DND-41 (cell line): ENCODE measurements around the gene PTPRC.

Experiments
- ATAC-seq: fragments of 200-7000 bp; cut with Tn5 transposase; 3 replicates; pipeline ENCODE4 v1.9.1; 2021; ENCODE audit warnings: low read depth; ENCODE audit not compliant: insufficient read depth
- DNase-seq: peaks from one replicate; pipeline ENCODE4 v3.0.0-alpha.2; 2020
- H2AFZ ChIP-seq: 2 replicates; pipeline ENCODE4 v1.6.0; 2012; ENCODE audit warnings: low read depth, low read length
- H3K27ac ChIP-seq: 2 replicates; pipeline ENCODE4 v1.5.1; 2012; ENCODE audit warnings: low read length, inconsistent platforms
- H3K27me3 ChIP-seq: fragments of 200-600 bp; sonication (generic); 2 replicates; pipeline ENCODE4 v1.6.0; 2012; ENCODE audit warnings: low read length, mild to moderate bottlenecking, inconsistent platforms; ENCODE audit not compliant: insufficient read depth, poor library complexity
- H3K36me3 ChIP-seq: 2 replicates; pipeline ENCODE4 v1.5.1; 2012; ENCODE audit warnings: low read length, inconsistent platforms; ENCODE audit not compliant: insufficient read depth
- H3K4me1 ChIP-seq: 2 replicates; pipeline ENCODE4 v1.5.1; 2012; ENCODE audit warnings: mild to moderate bottlenecking, low read length; ENCODE audit not compliant: insufficient read depth
- H3K4me2 ChIP-seq: 2 replicates; pipeline ENCODE4 v1.6.0; 2012; ENCODE audit warnings: mild to moderate bottlenecking, moderate library complexity, low read length, inconsistent platforms; ENCODE audit not compliant: insufficient read depth
- H3K4me3 ChIP-seq, 2 experiments: fragments of 200-600 bp in 1 of 2; shearing (Covaris generic) in 1 of 2; 2 replicates each; pipeline ENCODE4 v1.5.1; 2012 to 2016; ENCODE audit warnings: inconsistent platforms in 2 of 2, low read length in 2 of 2, mild to moderate bottlenecking in 2 of 2, low read depth in 1 of 2, moderate library complexity in 1 of 2
- H3K79me2 ChIP-seq: 2 replicates; pipeline ENCODE4 v1.6.0; 2012; ENCODE audit warnings: low read length, inconsistent platforms; ENCODE audit not compliant: insufficient read depth
- H3K9ac ChIP-seq: 2 replicates; pipeline ENCODE4 v1.6.0; 2012; ENCODE audit warnings: low read depth, mild to moderate bottlenecking, inconsistent platforms, low read length, moderate library complexity
- H3K9me3 ChIP-seq: 2 replicates; pipeline ENCODE4 v1.5.1; 2012; ENCODE audit warnings: low read length, moderate library complexity, mild to moderate bottlenecking, inconsistent platforms; ENCODE audit not compliant: insufficient read depth, severe bottlenecking
- H4K20me1 ChIP-seq: 2 replicates; pipeline ENCODE4 v1.6.0; 2012; ENCODE audit warnings: low read length; ENCODE audit not compliant: insufficient read depth
- CTCF ChIP-seq: IDR thresholded peaks from 2 replicates; pipeline ENCODE4 v1.5.1; 2012; ENCODE audit warnings: borderline replicate concordance, low read length, moderate library complexity, mild to moderate bottlenecking; ENCODE audit not compliant: poor library complexity, severe bottlenecking; ENCODE audit errors: extremely low read depth
- EZH2 ChIP-seq: IDR thresholded peaks from 3 replicates; pipeline ENCODE4 v1.6.1; 2012; ENCODE audit warnings: borderline replicate concordance, low read depth, mild to moderate bottlenecking, moderate library complexity, low read length, inconsistent platforms; ENCODE audit not compliant: severe bottlenecking

Gene PTPRC

GRCh38 chr1:198649232-198649967 is 10.6 kb downstream of the PTPRC start:
- H4K20me1 ChIP-seq, result no peaks in the 10 kb centered on the region
- H3K9ac ChIP-seq, result no peak overlapping the region
- H3K4me2 ChIP-seq, result no peak overlapping the region
- H3K4me3 ChIP-seq, result no peak overlapping the region
- no peak overlapping the region for H3K27ac ChIP-seq
- no peaks in the 10 kb centered on the region for H3K9me3 ChIP-seq
- 0 out of 2 replicates have a peak, but pooled peaks cover 4% of the 10 kb centered on the region for H3K36me3 ChIP-seq
- H3K79me2 ChIP-seq, result peaks cover 88% of the 10 kb centered on the region
- no peak for ATAC-seq
- TF ChIP-seq CTCF (no peak), EZH2 (no peak)
- peaks cover 60% of the 10 kb centered on the region for H3K4me1 ChIP-seq
- H2AFZ ChIP-seq, result no peak overlapping the region
- DNase-seq, result no peak
- H3K27me3 ChIP-seq, result no peaks in the 10 kb centered on the region

- no peak overlapping the region for H3K4me3 ChIP-seq
- H3K27ac ChIP-seq, result 0 out of 2 replicates have a peak overlapping the region, but pooled peaks have one; percentile 5
- no peaks in the 10 kb centered on the region for H3K9me3 ChIP-seq
- TF ChIP-seq EZH2 (no peak), CTCF (no peak)
- no peak overlapping the region for H3K9ac ChIP-seq
- peaks cover 87% of the 10 kb centered on the region for H3K79me2 ChIP-seq
- ATAC-seq (no peak), DNase-seq (no peak)
- no peaks in the 10 kb centered on the region for H3K27me3 ChIP-seq
- 0 out of 2 replicates have a peak, but pooled peaks cover 4% of the 10 kb centered on the region for H3K36me3 ChIP-seq
- no peaks in the 10 kb centered on the region for H4K20me1 ChIP-seq
- H3K4me2 ChIP-seq, result no peak overlapping the region
- H2AFZ ChIP-seq, result no peak overlapping the region
- peaks cover 65% of the 10 kb centered on the region for H3K4me1 ChIP-seq
These were observed 11.1 kb downstream of the PTPRC start for GRCh38 chr1:198649968-198650338.

- Histone ChIP-seq H3K4me3 (no peak overlapping the region), H3K4me1 (peaks cover 70% of the 10 kb centered on the region), H3K79me2 (peaks cover 86% of the 10 kb centered on the region), H3K9ac (no peak overlapping the region), H3K27ac (no peak overlapping the region), H4K20me1 (no peaks in the 10 kb centered on the region), H3K4me2 (no peak overlapping the region), H3K9me3 (no peaks in the 10 kb centered on the region), H2AFZ (no peak overlapping the region), H3K36me3 (0 out of 2 replicates have a peak, but pooled peaks cover 4% of the 10 kb centered on the region), H3K27me3 (no peaks in the 10 kb centered on the region)
- ATAC-seq, result no peak
- DNase-seq, result no peak
- TF ChIP-seq CTCF (no peak), EZH2 (no peak)
These were observed 11.7 kb downstream of the PTPRC start for GRCh38 chr1:198650506-198650905.
